Mesenchymal stem cell (in vitro differentiated cells and primary cell): ENCODE data around the gene PIGN.

Experiments
- DNase-seq: peaks from one replicate; pipeline ENCODE4 v3.0.0-alpha.2; 2013
- H2AFZ ChIP-seq: one replicate; pipeline ENCODE4 v1.6.1; 2013; ENCODE audit warnings: low read depth, mild to moderate bottlenecking, control low read depth, inconsistent platforms, low read length, moderate library complexity
- H2AK5ac ChIP-seq: 2 replicates; pipeline ENCODE4 v1.6.1; 2013; ENCODE audit warnings: low read length, moderate library complexity, mild to moderate bottlenecking, inconsistent platforms; ENCODE audit not compliant: severe bottlenecking
- H2BK120ac ChIP-seq: one replicate; pipeline ENCODE4 v1.6.1; 2013; ENCODE audit warnings: low read depth, mild to moderate bottlenecking, inconsistent platforms, low read length, moderate library complexity
- H2BK12ac ChIP-seq, 2 experiments: one replicate each; pipeline ENCODE4 v1.6.1; 2013; ENCODE audit warnings: inconsistent platforms in 2 of 2, low read length in 2 of 2, mild to moderate bottlenecking in 2 of 2, moderate library complexity in 2 of 2, control low read depth in 1 of 2
- H2BK15ac ChIP-seq: one replicate; pipeline ENCODE4 v1.6.1; 2013; ENCODE audit warnings: mild to moderate bottlenecking, low read depth, inconsistent platforms; ENCODE audit not compliant: poor library complexity, severe bottlenecking
- H2BK5ac ChIP-seq: 2 replicates; pipeline ENCODE4 v1.6.1; 2013; ENCODE audit warnings: low read depth, mild to moderate bottlenecking, low read length, control low read depth, inconsistent platforms; ENCODE audit not compliant: poor library complexity, severe bottlenecking
- H3K14ac ChIP-seq, 2 experiments: one replicate each; pipeline ENCODE4 v1.6.1; 2013; ENCODE audit warnings: inconsistent platforms in 2 of 2, low read length in 2 of 2, control low read depth in 1 of 2, mild to moderate bottlenecking in 1 of 2, moderate library complexity in 1 of 2
- H3K18ac ChIP-seq, 2 experiments: one replicate each; pipeline ENCODE4 v1.6.1; 2013; ENCODE audit warnings: inconsistent platforms in 2 of 2, low read length in 2 of 2, control low read depth in 1 of 2, low read depth in 1 of 2, mild to moderate bottlenecking in 1 of 2
- H3K23ac ChIP-seq, 2 experiments: one replicate each; pipeline ENCODE4 v1.6.1; 2013; ENCODE audit warnings: inconsistent platforms in 2 of 2, low read length in 2 of 2, mild to moderate bottlenecking in 2 of 2, moderate library complexity in 2 of 2, control low read depth in 1 of 2
- H3K27ac ChIP-seq: 2 replicates; pipeline ENCODE4 v1.5.1; 2013; ENCODE audit warnings: mild to moderate bottlenecking, moderate library complexity, low read length, control low read depth, inconsistent platforms; ENCODE audit not compliant: poor library complexity, severe bottlenecking
- H3K27me3 ChIP-seq, 2 experiments: 2 replicates each; pipeline versions ENCODE4 v1.6.1 to v1.7.0; 2013; ENCODE audit warnings: low read length in 2 of 2, mild to moderate bottlenecking in 2 of 2, moderate library complexity in 2 of 2, control low read depth in 1 of 2, inconsistent platforms in 1 of 2; ENCODE audit not compliant: control insufficient read depth in 1 of 2, insufficient read depth in 1 of 2
- H3K36me3 ChIP-seq, 2 experiments: 2 replicates each; pipeline versions ENCODE4 v1.6.1 to v1.7.0; 2013; ENCODE audit warnings: low read length in 2 of 2, control low read depth in 1 of 2, inconsistent platforms in 1 of 2, low read depth in 1 of 2, mild to moderate bottlenecking in 1 of 2; ENCODE audit not compliant: insufficient read depth in 2 of 2, control insufficient read depth in 1 of 2
- H3K4ac ChIP-seq, 2 experiments: one replicate each; pipeline ENCODE4 v1.6.1; 2013; ENCODE audit warnings: inconsistent platforms in 2 of 2, low read length in 2 of 2, mild to moderate bottlenecking in 2 of 2, moderate library complexity in 2 of 2, control low read depth in 1 of 2, low read depth in 1 of 2
- H3K4me1 ChIP-seq: 2 replicates; pipeline ENCODE4 v1.6.1; 2013; ENCODE audit warnings: low read depth, low read length, control low read depth; ENCODE audit not compliant: control insufficient read depth, insufficient read depth
- H3K4me2 ChIP-seq: 2 replicates; pipeline ENCODE4 v1.6.1; 2013; ENCODE audit warnings: low read length, mild to moderate bottlenecking, inconsistent platforms; ENCODE audit not compliant: poor library complexity, severe bottlenecking
- H3K4me3 ChIP-seq, 2 experiments: 2 replicates each; pipeline versions ENCODE4 v1.5.1 to v1.7.0; 2013; ENCODE audit warnings: low read length in 2 of 2, mild to moderate bottlenecking in 2 of 2, control low read depth in 1 of 2, low read depth in 1 of 2; ENCODE audit not compliant: insufficient read depth in 1 of 2
- H3K79me1 ChIP-seq: replicated peaks from 2 replicates; pipeline ENCODE4 v1.6.1; 2013; ENCODE audit warnings: mild to moderate bottlenecking, control low read depth, low read length, inconsistent platforms; ENCODE audit not compliant: poor library complexity, severe bottlenecking
- H3K9ac ChIP-seq: 2 replicates; pipeline ENCODE4 v1.7.0; 2013; ENCODE audit warnings: mild to moderate bottlenecking, low read length, moderate library complexity
- H3K9me3 ChIP-seq: 2 replicates; pipeline ENCODE4 v1.7.0; 2013; ENCODE audit warnings: mild to moderate bottlenecking, low read length; ENCODE audit not compliant: control insufficient read depth
- H4K8ac ChIP-seq: one replicate; pipeline ENCODE4 v1.6.1; 2013; ENCODE audit warnings: inconsistent platforms, mild to moderate bottlenecking, low read length, moderate library complexity
- H4K91ac ChIP-seq: one replicate; pipeline ENCODE4 v1.6.1; 2013; ENCODE audit warnings: mild to moderate bottlenecking, low read length, inconsistent platforms
- WGBS: methylation state at CpG from one replicate; pipeline ENCODE4 v1.1.7; 2013; ENCODE audit warnings: mixed read lengths; 5-methylcytosine and 5-hydroxymethylcytosine counted together

Gene PIGN

DNA sequence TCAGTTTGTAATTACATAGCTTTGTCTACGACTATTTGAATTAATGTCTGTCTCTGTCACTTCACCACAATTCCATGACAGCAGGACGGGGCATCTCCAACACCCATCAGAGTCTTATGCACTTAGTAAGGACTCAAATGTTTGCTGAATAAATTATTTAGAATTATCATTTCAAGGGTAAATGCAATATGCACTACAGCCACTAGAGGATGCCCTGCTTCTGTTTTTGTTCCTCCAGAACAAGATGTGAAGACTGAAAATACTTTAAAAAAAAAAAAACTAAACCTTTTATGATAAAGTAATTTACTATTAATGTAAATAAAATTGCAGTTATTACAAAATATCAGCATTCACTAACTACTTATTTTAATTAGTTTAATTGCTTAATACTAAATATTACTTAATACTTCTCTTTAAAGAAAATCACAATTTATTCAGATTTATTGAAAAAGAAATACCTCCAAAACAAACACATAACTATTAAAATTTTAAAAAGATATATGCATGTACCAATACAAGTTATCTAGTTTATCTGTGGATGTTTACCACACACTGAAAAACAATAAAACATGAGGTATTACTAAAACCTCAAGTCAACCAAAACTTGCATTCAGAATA, 3.2 kb downstream of the PIGN start:
- H3K36me3 ChIP-seq: no peaks in the 10 kb centered on the region
- H3K4me1 ChIP-seq: no peaks in the 10 kb centered on the region
- no peak overlapping the region for H2BK15ac ChIP-seq
- H3K4me3 ChIP-seq: no peak overlapping the region
- H4K8ac ChIP-seq: no peak overlapping the region
- H4K91ac ChIP-seq: no peak overlapping the region
- H3K27ac ChIP-seq: no peak overlapping the region
- H2AFZ ChIP-seq: no peak overlapping the region
- no peak overlapping the region for H2BK5ac ChIP-seq
- H2AK5ac ChIP-seq: no peak overlapping the region
- H3K14ac ChIP-seq: no peak overlapping the region
- H2BK12ac ChIP-seq: no peak overlapping the region
- H2BK120ac ChIP-seq: no peak overlapping the region
- no peaks in the 10 kb centered on the region for H3K9me3 ChIP-seq
- no peak overlapping the region for H3K4ac ChIP-seq
- no peak overlapping the region for H3K18ac ChIP-seq
- peaks cover 5% of the 10 kb centered on the region for H3K79me1 ChIP-seq
- WGBS: 0% methylated on average over 1 of the region's 2 CpGs
- peak; percentile 69 for DNase-seq
- no peaks in the 10 kb centered on the region for H3K27me3 ChIP-seq
- no peak overlapping the region for H3K4me2 ChIP-seq
- no peak overlapping the region for H3K23ac ChIP-seq
- H3K9ac ChIP-seq: peak overlapping the region; percentile 28

DNA sequence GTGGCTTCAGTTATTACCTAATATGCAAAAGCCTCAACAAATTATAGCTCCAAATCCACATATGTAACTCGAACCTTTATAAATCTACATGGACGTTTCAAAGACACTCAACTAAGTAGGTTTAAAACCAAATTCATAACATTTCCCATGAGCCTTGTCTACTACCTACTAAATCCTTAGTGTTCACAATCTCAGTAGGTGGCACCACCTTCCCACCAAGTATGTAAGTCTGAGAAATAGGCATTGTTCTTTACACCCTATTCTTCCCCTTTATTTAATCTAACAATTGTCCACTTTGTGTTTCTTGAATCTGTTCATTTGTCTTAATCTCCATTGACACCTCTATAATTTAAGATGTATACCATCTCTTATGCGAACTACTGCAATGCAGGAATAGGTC, 4.6 kb downstream of the PIGN start:
- Histone ChIP-seq H3K4me1 (no peaks in the 10 kb centered on the region), H2AFZ (no peak overlapping the region), H2BK5ac (no peak overlapping the region), H3K79me1 (peaks cover 6% of the 10 kb centered on the region), H3K4ac (no peak overlapping the region), H3K14ac (no peak overlapping the region), H4K91ac (no peak overlapping the region), H3K4me3 (no peak overlapping the region), H2BK15ac (no peak overlapping the region), H3K36me3 (no peaks in the 10 kb centered on the region), H2AK5ac (no peak overlapping the region), H2BK12ac (no peak overlapping the region), H3K18ac (no peak overlapping the region), H3K4me2 (no peak overlapping the region), H3K27ac (no peak overlapping the region), H3K27me3 (no peaks in the 10 kb centered on the region), H2BK120ac (no peak overlapping the region), H3K9ac (no peak overlapping the region), H3K23ac (no peak overlapping the region), H3K9me3 (no peaks in the 10 kb centered on the region), H4K8ac (no peak overlapping the region)
- no peak for DNase-seq
- 85% methylated on average over 3 of the region's 3 CpGs for WGBS

DNA sequence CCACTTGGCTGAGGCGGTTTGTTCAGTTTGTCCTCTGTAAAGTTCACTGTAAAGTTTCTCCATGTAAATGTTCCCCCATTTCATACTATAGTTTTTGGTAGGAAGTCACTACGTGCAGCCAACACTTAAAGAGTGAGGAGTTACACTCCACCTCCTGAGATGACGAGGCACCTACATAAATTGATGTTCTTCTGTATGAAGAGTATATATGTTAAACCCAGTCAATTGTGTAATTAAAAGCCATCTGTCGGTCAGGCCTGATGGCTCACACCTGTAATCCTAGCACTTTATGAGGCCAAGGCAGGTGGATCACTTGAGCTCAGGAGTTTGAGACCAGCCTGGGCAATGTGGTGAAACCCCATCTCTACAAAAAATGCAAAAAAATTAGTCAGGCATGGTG, 7.6 kb downstream of the PIGN start:
- no peak overlapping the region for H2AK5ac ChIP-seq
- no peak overlapping the region for H3K23ac ChIP-seq
- no peak overlapping the region for H2BK120ac ChIP-seq
- no peak overlapping the region for H3K4ac ChIP-seq
- peaks cover 6% of the 10 kb centered on the region for H3K79me1 ChIP-seq
- H3K27ac ChIP-seq: no peak overlapping the region
- H3K4me3 ChIP-seq: no peak overlapping the region
- H3K4me1 ChIP-seq: no peaks in the 10 kb centered on the region
- WGBS: 87% methylated on average over 4 of the region's 4 CpGs
- H3K9me3 ChIP-seq: no peaks in the 10 kb centered on the region
- H4K8ac ChIP-seq: no peak overlapping the region
- no peaks in the 10 kb centered on the region for H3K27me3 ChIP-seq
- H3K36me3 ChIP-seq: no peaks in the 10 kb centered on the region
- H3K4me2 ChIP-seq: no peak overlapping the region
- no peak overlapping the region for H2AFZ ChIP-seq
- H3K9ac ChIP-seq: no peak overlapping the region
- H3K18ac ChIP-seq: no peak overlapping the region
- no peak overlapping the region for H4K91ac ChIP-seq
- H3K14ac ChIP-seq: no peak overlapping the region
- no peak overlapping the region for H2BK5ac ChIP-seq
- no peak overlapping the region for H2BK12ac ChIP-seq
- H2BK15ac ChIP-seq: no peak overlapping the region
- no peak for DNase-seq

DNA sequence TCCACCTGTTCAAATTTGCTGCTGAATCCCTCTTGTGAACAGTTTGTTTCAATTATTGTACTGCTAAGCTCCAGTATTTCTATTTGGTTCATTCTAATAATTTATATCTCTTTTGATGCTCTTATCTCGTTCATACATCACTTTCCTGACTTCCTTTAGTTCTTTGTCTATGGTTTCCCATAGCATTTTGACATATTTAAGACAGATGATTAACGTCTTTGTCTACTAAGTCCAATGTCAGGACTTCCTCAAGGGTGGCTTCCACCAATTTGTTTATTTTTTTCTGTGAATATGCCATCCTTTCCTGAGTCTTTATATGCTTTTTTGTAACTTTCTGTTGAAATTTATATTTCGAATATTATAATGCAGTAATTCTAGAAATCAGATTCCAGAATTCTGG, 9.6 kb downstream of the PIGN start:
- Histone ChIP-seq H3K9ac (no peak overlapping the region), H3K36me3 (no peaks in the 10 kb centered on the region), H2BK12ac (no peak overlapping the region), H3K4me1 (no peaks in the 10 kb centered on the region), H2BK15ac (no peak overlapping the region), H2AFZ (no peak overlapping the region), H2AK5ac (no peak overlapping the region), H3K4ac (no peak overlapping the region), H2BK120ac (no peak overlapping the region), H3K27ac (no peak overlapping the region), H3K14ac (no peak overlapping the region), H3K27me3 (no peaks in the 10 kb centered on the region), H3K18ac (no peak overlapping the region), H3K4me2 (no peak overlapping the region), H4K91ac (no peak overlapping the region), H3K4me3 (no peak overlapping the region), H2BK5ac (no peak overlapping the region), H3K23ac (no peak overlapping the region), H4K8ac (no peak overlapping the region), H3K9me3 (no peaks in the 10 kb centered on the region), H3K79me1 (peaks cover 8% of the 10 kb centered on the region)
- no peak for DNase-seq
- WGBS: 81% methylated on average over 2 of the region's 3 CpGs
